Activated CD4-positive, CD25-positive, alpha-beta regulatory T cell treated with anti-CD3 and anti-CD28 coated beads, Interleukin-2, amount 50 U/mL, for 16 hours (primary cell): ENCODE measurements around the gene RSBN1L.
"Not testable (repeated sequence)": the region's sequence is repeated elsewhere in the genome, so short reads cannot be mapped to it uniquely, and the experiment has no call there.

Source experiments
- DNase-seq: peaks from one replicate; pipeline ENCODE4 v3.0.0-alpha.2; 2020; ENCODE audit warnings: low read depth, low spot score

The RSBN1L gene

GRCh38 chr7:77687747-77688144, 8.5 kb upstream of the RSBN1L start:
- no peak for DNase-seq

- no peak for DNase-seq
Measured at GRCh38 chr7:77690289-77690688, 6.0 kb upstream of the RSBN1L start.

- DNase-seq: no peak
Measured at GRCh38 chr7:77691892-77692491, 4.3 kb upstream of the RSBN1L start.

- DNase-seq: no peak
Measured at GRCh38 chr7:77693830-77694583, 2.3 kb upstream of the RSBN1L start.

- DNase-seq: peak; percentile 16
Measured at GRCh38 chr7:77696643-77697534, 630 bp downstream of the RSBN1L start.

GRCh38 chr7:77697535-77697831, 1.2 kb downstream of the RSBN1L start:
- peak; percentile 3 for DNase-seq

- no peak for DNase-seq
Measured at GRCh38 chr7:77698042-77698625, 1.9 kb downstream of the RSBN1L start.

- no peak for DNase-seq
Measured at GRCh38 chr7:77699056-77699455, 2.8 kb downstream of the RSBN1L start.

GRCh38 chr7:77702513-77702912, 6.3 kb downstream of the RSBN1L start:
- no peak for DNase-seq

- no peak for DNase-seq
Measured at GRCh38 chr7:77702968-77703472, 6.8 kb downstream of the RSBN1L start.

- not testable (repeated sequence) for DNase-seq
Measured at GRCh38 chr7:77703669-77704068, 7.4 kb downstream of the RSBN1L start.

- no peak for DNase-seq
Measured at GRCh38 chr7:77707504-77707992, 11.3 kb downstream of the RSBN1L start.

- DNase-seq: no peak
Measured at GRCh38 chr7:77710067-77710466, 13.8 kb downstream of the RSBN1L start.

GRCh38 chr7:77710861-77711260, 14.6 kb downstream of the RSBN1L start:
- no peak for DNase-seq

- no peak for DNase-seq
Measured at GRCh38 chr7:77714195-77714594, 17.9 kb downstream of the RSBN1L start.

- not testable (repeated sequence) for DNase-seq
Measured at GRCh38 chr7:77714931-77715330, 18.7 kb downstream of the RSBN1L start.

GRCh38 chr7:77716804-77717203, 20.5 kb downstream of the RSBN1L start:
- DNase-seq: no peak

GRCh38 chr7:77717566-77717965, 21.3 kb downstream of the RSBN1L start:
- not testable (repeated sequence) for DNase-seq

- DNase-seq: no peak
Measured at GRCh38 chr7:77727527-77727926, 31.3 kb downstream of the RSBN1L start.

GRCh38 chr7:77727936-77728701, 31.9 kb downstream of the RSBN1L start:
- no peak for DNase-seq
